NT2/D1 (cell line): ENCODE results near the gene ACTR1A.

Source experiments
- DNase-seq: peaks from one replicate; pipeline ENCODE4 v3.0.0-alpha.2; 2011; ENCODE audit warnings: low read depth, low spot score
- H3K27me3 ChIP-seq: 2 replicates; pipeline ENCODE4 v1.6.0; 2011; ENCODE audit warnings: mild to moderate bottlenecking; ENCODE audit not compliant: insufficient read length, insufficient read depth
- H3K36me3 ChIP-seq: 2 replicates; pipeline ENCODE4 v1.6.1; 2011; ENCODE audit warnings: mild to moderate bottlenecking, low read length, mixed read lengths; ENCODE audit not compliant: insufficient read depth, insufficient read length
- H3K4me1 ChIP-seq: 2 replicates; pipeline ENCODE4 v1.5.1; 2011; ENCODE audit not compliant: insufficient read depth, insufficient read length
- H3K4me3 ChIP-seq: 2 replicates; pipeline ENCODE4 v1.5.1; 2011; ENCODE audit warnings: low read depth; ENCODE audit not compliant: insufficient read length
- H3K9ac ChIP-seq: 2 replicates; pipeline ENCODE4 v1.6.0; 2011; ENCODE audit warnings: low read depth; ENCODE audit not compliant: insufficient read length
- H3K9me3 ChIP-seq: 2 replicates; pipeline ENCODE4 v1.5.1; 2011; ENCODE audit warnings: mild to moderate bottlenecking, low read length; ENCODE audit not compliant: insufficient read depth
- SUZ12 ChIP-seq: IDR thresholded peaks from 2 replicates; pipeline ENCODE4 v1.6.1; 2011; ENCODE audit not compliant: insufficient read length, insufficient read depth; ENCODE audit errors: extremely low read depth
- YY1 ChIP-seq: IDR thresholded peaks from 2 replicates; pipeline ENCODE4 v1.6.1; 2011; ENCODE audit not compliant: insufficient read length, insufficient read depth
- ZNF274 ChIP-seq: IDR thresholded peaks from 2 replicates; pipeline ENCODE4 v1.6.1; 2011; ENCODE audit warnings: mild to moderate bottlenecking, low read depth, low read length

The ACTR1A gene

DNA sequence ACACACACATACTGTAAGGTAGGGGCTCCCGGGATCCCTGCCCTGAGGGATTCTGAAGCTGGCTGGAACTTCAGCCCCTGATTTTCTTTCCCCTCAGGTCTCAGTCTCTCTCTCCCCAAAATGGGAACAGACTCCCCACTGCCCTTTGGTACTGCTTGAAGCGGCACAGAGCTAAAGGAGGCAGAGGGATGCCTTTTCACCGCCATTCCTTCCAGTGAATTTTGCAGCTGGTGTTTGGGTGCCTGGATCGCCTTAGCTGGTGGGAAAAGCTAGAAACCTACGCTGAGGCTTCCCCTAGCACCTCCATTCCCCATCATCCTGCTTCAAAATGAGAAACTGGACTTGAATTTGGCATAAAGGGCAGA, 67.4 kb downstream of the ACTR1A start:
- peak overlapping the region; percentile 77 for H3K9ac ChIP-seq
- H3K36me3 ChIP-seq, result no peaks in the 10 kb centered on the region
- peak overlapping the region; percentile 6 for H3K4me3 ChIP-seq
- H3K27me3 ChIP-seq, result peaks cover 35% of the 10 kb centered on the region
- TF ChIP-seq SUZ12 (no peak), YY1 (no peak), ZNF274 (no peak)
- no peaks in the 10 kb centered on the region for H3K9me3 ChIP-seq
- peaks cover 8% of the 10 kb centered on the region for H3K4me1 ChIP-seq
- no peak for DNase-seq

GRCh38 chr10:102434394-102435132, 67.9 kb downstream of the ACTR1A start:
- no peak for DNase-seq
- H3K36me3 ChIP-seq, result no peaks in the 10 kb centered on the region
- no peak overlapping the region for H3K9ac ChIP-seq
- H3K4me1 ChIP-seq, result peaks cover 8% of the 10 kb centered on the region
- peaks cover 35% of the 10 kb centered on the region for H3K27me3 ChIP-seq
- H3K9me3 ChIP-seq, result no peaks in the 10 kb centered on the region
- TF ChIP-seq SUZ12, result no peak
- TF ChIP-seq YY1, result no peak
- no peak for TF ChIP-seq ZNF274
- H3K4me3 ChIP-seq, result peak overlapping the region; percentile 6

GRCh38 chr10:102433619-102434046, 68.9 kb downstream of the ACTR1A start:
- Histone ChIP-seq H3K4me1 (peaks cover 8% of the 10 kb centered on the region), H3K9me3 (no peaks in the 10 kb centered on the region), H3K4me3 (no peak overlapping the region), H3K27me3 (peaks cover 35% of the 10 kb centered on the region), H3K9ac (no peak overlapping the region), H3K36me3 (no peaks in the 10 kb centered on the region)
- TF ChIP-seq YY1, result no peak
- no peak for DNase-seq

- H3K4me1 ChIP-seq, result peaks cover 6% of the 10 kb centered on the region
These were observed 70.2 kb downstream of the ACTR1A start, which contains the start of gene CUEDC2 for GRCh38 chr10:102432162-102432950. TSS of gene CUEDC2 (minus strand) at chr10:102432574. CDS start at chr10:102425188, 7,386 bp downstream.

GRCh38 chr10:102431452-102432124, 70.9 kb downstream of the ACTR1A start:
- DNase-seq, result no peak
- Histone ChIP-seq H3K4me1 (peaks cover 6% of the 10 kb centered on the region), H3K27me3 (peaks cover 33% of the 10 kb centered on the region), H3K9ac (peak overlapping the region; percentile 95), H3K4me3 (peak overlapping the region; percentile 85), H3K9me3 (no peaks in the 10 kb centered on the region), H3K36me3 (no peaks in the 10 kb centered on the region)
- TF ChIP-seq ZNF274, result no peak
- no peak for TF ChIP-seq SUZ12
- TF ChIP-seq YY1, result no peak

More at GRCh38 chr10:102432162-102432950, 70.2 kb downstream of the ACTR1A start, which contains the start of gene CUEDC2:
- Histone ChIP-seq H3K27me3 (peaks cover 35% of the 10 kb centered on the region), H3K4me3 (peak within 1 kb of the TSS; percentile 85), H3K9me3 (no peaks in the 10 kb centered on the region), H3K36me3 (no peaks in the 10 kb centered on the region), H3K9ac (peak within 1 kb of the TSS; percentile 95)
- DNase-seq, result peak; percentile 87
- TF ChIP-seq SUZ12 (no peak), ZNF274 (no peak), YY1 (peak; percentile 96)

- Histone ChIP-seq H3K4me1 (peaks cover 4% of the 10 kb centered on the region), H3K9me3 (no peaks in the 10 kb centered on the region), H3K36me3 (peaks cover 5% of the 10 kb centered on the region), H3K27me3 (peaks cover 14% of the 10 kb centered on the region), H3K9ac (no peak overlapping the region), H3K4me3 (no peak overlapping the region)
- TF ChIP-seq SUZ12, result no peak
- no peak for TF ChIP-seq YY1
- no peak for TF ChIP-seq ZNF274
- no peak for DNase-seq
These were observed 73.0 kb downstream of the ACTR1A start for GRCh38 chr10:102429468-102429867.
